ENCODE data around the gene IER5. TPM values are rescaled to one million over a fixed set of nuclear protein-coding genes. Genes with fewer than 3 reads are reported as not detected.
A peak's percentile ranks its signal among the peaks of the same experiment; 100 is the strongest.

IER5 gene
- total and polyA plus RNA-seq, 2 of the 13 experiments (the other 11 are each of a cell fraction or from before 2014, with no cell fraction given) = 2.5 to 3.5 TPM

- Histone ChIP-seq H3K4me3 (replicated peaks in 1 of 3; ENCODE audit: insufficient read depth in 1 of 3, low read depth in 2 of 3, low read length in 3 of 3) (peak overlapping the region in 1 of 3 experiments; percentile 42; a peak in 1 of 6 replicates), H3K36me3 (replicated peaks in 1 of 2; ENCODE audit: control insufficient read depth in 1 of 2, insufficient read depth in 2 of 2, low read length in 2 of 2) (no peaks in the 10 kb centered on the region), H3K4me1 (ENCODE audit: insufficient read depth, low read length) (peaks cover 93% of the 10 kb centered on the region), H3K4me2 (ENCODE audit: low read depth, low read length) (peak overlapping the region; percentile 62), H3K27ac (ENCODE audit: extremely low read length, insufficient read depth, low read length) (no peak overlapping the region), H3K9me3 (ENCODE audit: low read length) (no peaks in the 10 kb centered on the region), H2AFZ (ENCODE audit: low read length) (no peak overlapping the region), H4K20me1 (ENCODE audit: insufficient read depth, low read length) (no peaks in the 10 kb centered on the region), H3K9ac (ENCODE audit: insufficient read depth, low read depth, low read length) (no peak overlapping the region; the same call in 1 of the 2 replicates), H3K27me3 (ENCODE audit: control insufficient read depth in 1 of 2, insufficient read depth in 2 of 2, low read length in 2 of 2) (peaks cover 0 to 11% of the 10 kb centered on the region in 2 experiments; a peak in 2 of 5 replicates), H3K79me2 (ENCODE audit: insufficient read depth, low read length) (no peaks in the 10 kb centered on the region)
- intact Hi-C loops (cut with micrococcal nuclease; ENCODE audit: unreplicated experiment) (no loop called here), in situ Hi-C loops (cut with HindIII; ENCODE audit: extremely low pct_ligation_motif_present, low pct_unique_long_range_greater_than_20kb) (no loop called here)
- ChIA-PET POLR2A (interaction anchor here (2.2 kb wide), 1 partner anchor 17 kb away, joined by 28 read pairs; no protein-coding TSS in a partner anchor), CTCF (ENCODE audit: low intra/inter-chr PET ratio, low total read pairs) (no interaction called here)
- DNase-seq (ENCODE audit: low spot score) (peak; percentile 76), ATAC-seq (peak; percentile 7; the same call in 2 of the 3 replicates), FAIRE-seq (peak; percentile 62)
- no TSS peak for BruUV-seq (replicated peaks)
- 1% methylated on average over 6 of the region's 7 CpGs for WGBS (ENCODE audit: low lambda C conversion rate)
- TF ChIP-seq PAXIP1 (CRISPR knock-in tag; conservative IDR thresholded peaks at IDR 0.05) (peak; percentile 57), NBN (conservative IDR thresholded peaks at IDR 0.05) (no peak), ZNF446 (CRISPR knock-in tag; IDR thresholded peaks at IDR 0.05) (no peak), SOX5 (CRISPR knock-in tag; IDR thresholded peaks at IDR 0.05; ENCODE audit: borderline replicate concordance) (peak; percentile 46; the same call in 1 of the 2 replicates), ZNF44 (CRISPR knock-in tag; IDR thresholded peaks at IDR 0.05) (no peak), MLXIP (CRISPR knock-in tag; IDR thresholded peaks at IDR 0.05; ENCODE audit: borderline replicate concordance) (no peak), ZNF367 (CRISPR knock-in tag; IDR thresholded peaks at IDR 0.05; ENCODE audit: borderline replicate concordance) (no peak), GATAD2A (CRISPR knock-in tag; IDR thresholded peaks at IDR 0.05) (peak; percentile 50; the same call in 1 of the 2 replicates), ATF6 (CRISPR knock-in tag; conservative IDR thresholded peaks at IDR 0.05) (no peak), NFIC (IDR thresholded peaks at IDR 0.05; ENCODE audit: low read length) (no peak), IRX3 (CRISPR knock-in tag; IDR thresholded peaks at IDR 0.05; ENCODE audit: borderline replicate concordance, low read depth) (no peak), ZNF274 (CRISPR knock-in tag; IDR thresholded peaks at IDR 0.05) (no peak), ZNF331 (CRISPR knock-in tag; IDR thresholded peaks at IDR 0.05) (no peak), MTF2 (CRISPR knock-in tag; IDR thresholded peaks at IDR 0.05; ENCODE audit: borderline replicate concordance) (no peak), HNF4G (IDR thresholded peaks at IDR 0.05; ENCODE audit: borderline replicate concordance, low read depth, low read length) (peak; percentile 19; the same call in 1 of the 2 replicates), HNF4G (CRISPR knock-in tag; IDR thresholded peaks at IDR 0.05; ENCODE audit: borderline replicate concordance, low read depth) (no peak), PHF8 (CRISPR knock-in tag; IDR thresholded peaks at IDR 0.05) (no peak), ZNF816 (CRISPR knock-in tag; IDR thresholded peaks at IDR 0.05; ENCODE audit: borderline replicate concordance) (no peak)
These were observed 19.9 kb downstream of the IER5 start for GRCh38 chr1:181108304-181108867.
